Body of pancreas (tissue), 4 donors: ENCODE measurements around the gene PDPK1.
"Not testable (repeated sequence)": the region's sequence is repeated elsewhere in the genome, so short reads cannot be mapped to it uniquely, and the experiment has no call there.

ENCODE experiments used
- CTCF ChIP-seq, 7 experiments: fragments of 450-650 bp in 4 of 7; fragments of 200-600 bp in 3 of 7; sonication (generic) in 3 of 7; IDR thresholded peaks; one replicate each; pipeline ENCODE4 v1.5.1; 2016 to 2019; ENCODE audit warnings: antibody characterized with exemption in 7 of 7
- POLR2A ChIP-seq, 3 donors: fragments of 450-650 bp; IDR thresholded peaks; one replicate each; pipeline ENCODE4 v1.6.1; 2016; ENCODE audit warnings: antibody characterized with exemption in 3 of 3, mild to moderate bottlenecking in 2 of 3

- TF ChIP-seq CTCF, POLR2A (IDR thresholded peaks at IDR 0.05): not testable (repeated sequence)
Observed at GRCh38 chr16:2621395-2621794, 83.6 kb downstream of the PDPK1 start.
